Neural cell (in vitro differentiated cells): ENCODE results near the gene WDR7. TPM values are rescaled to one million over a fixed set of nuclear protein-coding genes. Genes with fewer than 3 reads are reported as not detected.

Experiments
- H2AFZ ChIP-seq: fragments of 200-600, 300-800 bp; sonication (generic), shearing (Covaris generic); 2 replicates; pipeline ENCODE4 v1.6.0; 2014; ENCODE audit warnings: low read depth, mild to moderate bottlenecking, antibody characterized with exemption, low read length, moderate library complexity
- H3F3A ChIP-seq: fragments of 200-600 bp; shearing (Covaris generic); 2 replicates; pipeline ENCODE4 v1.6.1; 2016; ENCODE audit warnings: mild to moderate bottlenecking, moderate library complexity, mixed read lengths, antibody characterized with exemption, low read length; ENCODE audit not compliant: insufficient read depth, poor library complexity, severe bottlenecking
- H3K27ac ChIP-seq: fragments of 200-600, 300-800 bp; sonication (generic), shearing (Covaris generic); 2 replicates; pipeline ENCODE4 v1.5.1; 2014; ENCODE audit warnings: mild to moderate bottlenecking, low read length, moderate library complexity
- H3K27me3 ChIP-seq: fragments of 300-800, 200-600 bp; sonication (generic), shearing (Covaris generic); 2 replicates; pipeline ENCODE4 v1.6.0; 2014; ENCODE audit warnings: mild to moderate bottlenecking, low read depth, low read length, moderate library complexity; ENCODE audit not compliant: insufficient read depth
- H3K36me3 ChIP-seq: fragments of 300-800, 200-600 bp; sonication (generic), shearing (Covaris generic); 2 replicates; pipeline ENCODE4 v1.5.1; 2014; ENCODE audit warnings: mild to moderate bottlenecking, antibody characterized with exemption, low read length, moderate library complexity; ENCODE audit not compliant: insufficient read depth
- H3K4me2 ChIP-seq: fragments of 300-800, 200-600 bp; sonication (generic), shearing (Covaris generic); 2 replicates; pipeline ENCODE4 v1.6.0; 2014; ENCODE audit warnings: mild to moderate bottlenecking, low read length
- H3K4me3 ChIP-seq: fragments of 300-800, 200-600 bp; sonication (generic), shearing (Covaris generic); 2 replicates; pipeline ENCODE4 v1.5.1; 2014; ENCODE audit warnings: mild to moderate bottlenecking, low read length, moderate library complexity
- H3K79me2 ChIP-seq: fragments of 200-600 bp; shearing (Covaris generic); replicated peaks from 2 replicates; pipeline ENCODE4 v1.6.0; 2014; ENCODE audit warnings: mild to moderate bottlenecking, low read length, moderate library complexity; ENCODE audit not compliant: insufficient read depth
- H3K9ac ChIP-seq: fragments of 300-800, 200-600 bp; sonication (generic), shearing (Covaris generic); 2 replicates; pipeline ENCODE4 v1.6.1; 2016; ENCODE audit warnings: mild to moderate bottlenecking, low read length, mixed read lengths
- H3K9me2 ChIP-seq: fragments of 200-600 bp; shearing (Covaris generic); 2 replicates; pipeline ENCODE4 v1.6.1; 2016; ENCODE audit warnings: mild to moderate bottlenecking, low read length, mixed read lengths; ENCODE audit not compliant: insufficient read depth
- H3K9me3 ChIP-seq: fragments of 200-600, 300-800 bp; sonication (generic), shearing (Covaris generic); 2 replicates; pipeline ENCODE4 v1.6.1; 2016; ENCODE audit warnings: mild to moderate bottlenecking, mixed run types, low read length, moderate library complexity, mixed read lengths
- H4K20me1 ChIP-seq: fragments of 200-600 bp; shearing (Covaris generic); 2 replicates; pipeline ENCODE4 v1.6.1; 2016; ENCODE audit warnings: mild to moderate bottlenecking, mixed run types; ENCODE audit not compliant: insufficient read depth
- CTCF ChIP-seq: fragments of 450-650 bp; IDR thresholded peaks from 2 replicates; pipeline ENCODE4 v1.5.1; 2014; ENCODE audit warnings: antibody characterized with exemption, mild to moderate bottlenecking, moderate library complexity; ENCODE audit not compliant: poor library complexity, severe bottlenecking
- EP300 ChIP-seq: fragments of 450-650 bp; conservative IDR thresholded peaks from 2 replicates; pipeline ENCODE4 v1.6.1; 2014; ENCODE audit warnings: antibody characterized with exemption, mild to moderate bottlenecking, moderate library complexity; ENCODE audit not compliant: poor library complexity, severe bottlenecking
- EZH2 ChIP-seq: fragments of 200-600, 300-800 bp; shearing (Covaris generic), sonication (generic); IDR thresholded peaks from 2 replicates; pipeline ENCODE4 v1.6.1; 2014; ENCODE audit warnings: antibody characterized with exemption, low read length, borderline replicate concordance, mild to moderate bottlenecking; ENCODE audit not compliant: insufficient read depth, poor library complexity, severe bottlenecking
- MXI1 ChIP-seq: fragments of 450-650 bp; conservative IDR thresholded peaks from 2 replicates; pipeline ENCODE4 v1.6.1; 2014; ENCODE audit warnings: antibody characterized with exemption, mild to moderate bottlenecking; ENCODE audit not compliant: poor library complexity, severe bottlenecking
- POLR2AphosphoS5 ChIP-seq: IDR thresholded peaks from 2 replicates; pipeline ENCODE4 v1.6.1; 2012
- RAD21 ChIP-seq: fragments of 450-650 bp; conservative IDR thresholded peaks from 2 replicates; pipeline ENCODE4 v1.6.1; 2014; ENCODE audit warnings: antibody characterized with exemption, mild to moderate bottlenecking, moderate library complexity
- REST ChIP-seq: IDR thresholded peaks from 2 replicates; pipeline ENCODE4 v1.6.1; 2012; ENCODE audit warnings: borderline replicate concordance
- SMC3 ChIP-seq: fragments of 450-650 bp; conservative IDR thresholded peaks from 2 replicates; pipeline ENCODE4 v1.6.1; 2014; ENCODE audit warnings: antibody characterized with exemption, mild to moderate bottlenecking, moderate library complexity; ENCODE audit not compliant: poor library complexity
- TAF1 ChIP-seq: IDR thresholded peaks from 2 replicates; pipeline ENCODE4 v1.6.1; 2012; ENCODE audit warnings: low read depth
- polyA plus RNA-seq: library from polyadenylated mRNA; depleted of rRNA; stranded (reverse); fragments of >200 nt; gene quantifications from 2 replicates; pipeline ENCODE4 v1.2.3, GENCODE V29; 2014

WDR7 gene
- polyA plus RNA-seq, 1 donor from 2014 or later, result 15.1 TPM

- no peaks in the 10 kb centered on the region for H3K9me3 ChIP-seq
- H2AFZ ChIP-seq, result no peak overlapping the region
- H3K27me3 ChIP-seq, result no peaks in the 10 kb centered on the region
- H3K4me2 ChIP-seq, result no peak overlapping the region
- H4K20me1 ChIP-seq, result no peaks in the 10 kb centered on the region
- no peaks in the 10 kb centered on the region for H3K36me3 ChIP-seq
- no peaks in the 10 kb centered on the region for H3F3A ChIP-seq
- H3K4me3 ChIP-seq, result no peak overlapping the region
- no peak overlapping the region for H3K9ac ChIP-seq
- TF ChIP-seq EZH2, result no peak
- no peak for TF ChIP-seq CTCF
- no peak for TF ChIP-seq EP300
- no peak for TF ChIP-seq TAF1
- TF ChIP-seq SMC3, result no peak
- no peak for TF ChIP-seq POLR2AphosphoS5
- TF ChIP-seq REST, result no peak
- no peak for TF ChIP-seq RAD21
- TF ChIP-seq MXI1, result no peak
- no peaks in the 10 kb centered on the region for H3K9me2 ChIP-seq
- H3K27ac ChIP-seq, result no peak overlapping the region
- no peaks in the 10 kb centered on the region for H3K79me2 ChIP-seq
Observed at GRCh38 chr18:57052173-57052572, 401.0 kb downstream of the WDR7 start.

DNA sequence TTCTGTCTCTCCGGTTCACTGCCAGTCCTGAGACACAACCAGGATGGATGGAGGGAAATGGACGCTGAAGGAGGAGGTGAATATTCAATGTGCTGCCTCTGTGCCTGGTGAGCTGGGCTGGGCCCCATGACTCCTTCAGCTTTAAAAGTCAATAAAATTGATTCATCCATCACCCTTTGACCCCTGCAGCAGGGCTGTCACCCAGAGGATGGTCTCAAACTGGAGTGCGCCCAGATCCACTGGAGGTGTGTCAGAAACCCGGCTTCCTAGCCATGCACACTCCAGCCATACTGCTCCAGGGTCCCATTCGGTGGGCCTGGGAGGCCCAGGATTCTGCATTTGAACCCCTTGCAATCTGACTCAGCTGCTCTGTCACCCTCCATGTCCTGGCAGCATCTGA, 401.6 kb downstream of the WDR7 start:
- H3K9ac ChIP-seq, result no peak overlapping the region
- H2AFZ ChIP-seq, result no peak overlapping the region
- no peaks in the 10 kb centered on the region for H3K79me2 ChIP-seq
- no peak overlapping the region for H3K4me2 ChIP-seq
- TF ChIP-seq RAD21, result no peak
- TF ChIP-seq MXI1, result no peak
- no peak for TF ChIP-seq EZH2
- TF ChIP-seq SMC3, result no peak
- no peaks in the 10 kb centered on the region for H3K9me2 ChIP-seq
- H3K27ac ChIP-seq, result no peak overlapping the region
- H3K4me3 ChIP-seq, result no peak overlapping the region
- H3K36me3 ChIP-seq, result no peaks in the 10 kb centered on the region
- no peaks in the 10 kb centered on the region for H3F3A ChIP-seq
- no peaks in the 10 kb centered on the region for H4K20me1 ChIP-seq
- H3K27me3 ChIP-seq, result no peaks in the 10 kb centered on the region
- no peaks in the 10 kb centered on the region for H3K9me3 ChIP-seq

DNA sequence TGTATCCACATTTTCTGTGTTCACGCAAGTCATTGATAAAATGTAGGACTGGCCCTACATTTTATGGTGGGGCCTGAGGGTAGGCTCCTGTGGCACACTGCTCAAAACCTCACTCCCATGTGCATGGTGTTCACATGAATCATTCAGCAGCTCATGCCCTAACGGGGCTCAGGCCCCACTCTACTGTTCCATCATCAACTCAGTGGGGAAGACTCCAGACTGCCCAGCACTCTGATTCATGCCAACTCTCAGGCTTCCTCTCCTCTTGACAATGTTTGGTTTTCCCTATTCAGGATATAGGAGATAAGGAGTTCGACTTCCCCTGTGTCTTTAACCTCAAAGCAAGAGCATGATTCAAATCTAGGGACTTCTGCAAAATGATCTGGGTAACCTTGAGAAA, 403.7 kb downstream of the WDR7 start:
- no peaks in the 10 kb centered on the region for H3K27me3 ChIP-seq
- H3K4me3 ChIP-seq, result no peak overlapping the region
- H3K9ac ChIP-seq, result no peak overlapping the region
- H3K9me3 ChIP-seq, result no peaks in the 10 kb centered on the region
- H3K4me2 ChIP-seq, result no peak overlapping the region
- H3K9me2 ChIP-seq, result no peaks in the 10 kb centered on the region
- H2AFZ ChIP-seq, result no peak overlapping the region
- TF ChIP-seq SMC3 (no peak), REST (no peak), EP300 (no peak), EZH2 (no peak), TAF1 (no peak), POLR2AphosphoS5 (no peak), MXI1 (no peak)
- H3K27ac ChIP-seq, result no peak overlapping the region
- H3K79me2 ChIP-seq, result no peaks in the 10 kb centered on the region
- no peaks in the 10 kb centered on the region for H4K20me1 ChIP-seq
- no peaks in the 10 kb centered on the region for H3F3A ChIP-seq
- H3K36me3 ChIP-seq, result no peaks in the 10 kb centered on the region
